HG03571 (cell line): Measurements from ENCODE around the gene NUP210.
A peak's percentile ranks its signal among the peaks of the same experiment; 100 is the strongest.

Source experiments
- ATAC-seq: cut with Tn5 transposase; IDR thresholded peaks from one replicate; pipeline ENCODE4 v1.9.1; 2021; ENCODE audit not compliant: unreplicated experiment

The NUP210 gene

DNA sequence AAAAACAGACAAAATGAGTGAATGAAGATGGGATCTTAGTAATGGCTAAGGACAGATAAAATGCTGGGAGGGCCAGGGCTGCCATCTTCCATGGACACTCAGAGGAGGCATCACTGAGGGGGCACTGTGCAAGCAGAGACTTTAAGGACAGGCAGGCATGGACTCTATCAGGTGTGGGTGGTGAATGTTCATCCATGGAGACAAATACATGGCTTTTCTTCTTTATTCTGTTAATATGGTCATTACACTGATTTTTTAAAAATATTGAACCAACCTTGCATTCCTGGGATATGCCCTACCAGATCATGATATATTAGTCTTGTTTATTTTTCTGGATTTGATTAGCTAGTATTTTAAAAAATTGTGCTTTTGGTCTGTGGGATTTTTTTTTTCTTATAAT is 12.2 kb downstream of the NUP210 start:
- ATAC-seq: no peak

GRCh38 chr3:13407475-13407874 is 12.6 kb downstream of the NUP210 start:
- no peak for ATAC-seq

- no peak for ATAC-seq
These were observed 13.9 kb downstream of the NUP210 start for GRCh38 chr3:13406190-13406589.

GRCh38 chr3:13405614-13406013 is 14.5 kb downstream of the NUP210 start:
- no peak for ATAC-seq

- ATAC-seq: no peak
These were observed 15.3 kb downstream of the NUP210 start for GRCh38 chr3:13404626-13405452.

DNA sequence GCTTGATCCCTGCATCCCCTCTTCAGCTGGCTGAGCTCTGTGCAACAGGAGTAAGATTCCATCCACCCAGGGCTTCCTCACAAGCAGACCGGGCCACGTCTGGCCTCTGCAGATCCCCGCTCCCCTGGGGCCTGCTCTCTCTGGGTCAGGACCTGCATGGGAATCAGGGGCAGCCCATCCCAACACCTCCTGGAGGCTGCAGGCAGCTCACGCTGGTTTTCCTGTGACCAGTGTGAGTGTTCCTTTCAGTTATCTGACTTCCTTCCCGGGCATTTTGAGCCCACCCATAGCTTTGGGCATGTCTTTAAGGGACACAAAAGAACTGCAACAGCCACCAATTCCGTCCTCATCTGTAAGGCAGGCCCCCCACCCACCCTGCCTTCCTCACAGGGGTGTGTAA is 16.3 kb downstream of the NUP210 start:
- no peak for ATAC-seq

DNA sequence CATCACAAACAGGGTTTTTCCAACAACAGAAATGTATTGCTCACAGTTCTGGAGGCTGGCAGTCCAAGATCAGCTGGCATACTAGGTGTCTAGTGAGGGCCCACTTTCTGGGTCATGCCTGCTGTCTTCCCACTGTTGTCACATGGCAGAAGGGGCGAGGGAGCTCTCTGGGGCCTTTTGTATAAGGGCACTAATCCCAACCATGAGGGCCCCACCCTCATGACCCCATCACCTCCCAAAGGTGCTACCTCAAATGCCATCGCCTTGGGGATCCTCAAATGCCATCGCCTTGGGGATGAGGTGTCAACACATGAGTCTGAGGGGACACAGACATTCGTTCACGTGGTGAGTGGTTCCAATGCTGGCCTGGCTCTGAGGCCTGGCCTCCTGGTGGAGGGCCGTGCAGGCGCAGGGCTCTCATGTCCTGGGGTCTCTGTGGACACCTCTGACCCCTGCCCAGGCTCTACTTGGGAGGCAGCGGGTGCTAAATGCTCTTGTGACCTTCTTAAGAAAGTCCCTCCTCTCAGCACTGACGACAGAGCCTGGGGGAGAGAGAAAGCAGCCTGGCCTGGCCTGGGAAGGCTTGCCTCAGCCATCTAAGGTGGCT is 16.8 kb downstream of the NUP210 start:
- no peak for ATAC-seq

GRCh38 chr3:13401149-13401548 is 19.0 kb downstream of the NUP210 start:
- ATAC-seq: no peak

DNA sequence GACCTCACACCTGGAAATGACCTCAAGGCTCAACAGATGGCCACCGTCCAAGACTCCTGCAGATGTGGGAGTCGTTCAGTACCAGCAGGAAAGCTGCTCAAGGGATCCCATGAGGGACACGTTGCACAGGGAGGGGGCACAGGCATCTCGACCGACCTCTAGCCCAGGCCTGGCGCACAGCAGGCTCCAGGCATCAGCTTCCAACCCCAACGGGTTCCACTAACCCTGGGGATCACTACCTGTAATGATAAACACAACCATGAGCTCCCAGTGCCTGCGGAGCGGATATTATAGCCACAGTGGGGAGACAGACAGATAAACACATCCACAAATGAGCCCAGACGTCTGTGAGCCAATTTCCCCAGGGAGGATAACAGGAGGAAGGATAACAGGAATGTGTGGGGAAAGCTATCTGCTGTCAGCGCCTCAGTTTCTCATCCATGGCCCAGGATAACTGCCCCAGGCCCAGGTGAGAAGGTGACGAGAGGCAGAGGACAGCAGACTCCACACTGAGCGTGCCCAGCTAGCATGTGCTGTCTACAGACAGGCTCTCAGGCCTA is 19.9 kb downstream of the NUP210 start:
- no peak for ATAC-seq

DNA sequence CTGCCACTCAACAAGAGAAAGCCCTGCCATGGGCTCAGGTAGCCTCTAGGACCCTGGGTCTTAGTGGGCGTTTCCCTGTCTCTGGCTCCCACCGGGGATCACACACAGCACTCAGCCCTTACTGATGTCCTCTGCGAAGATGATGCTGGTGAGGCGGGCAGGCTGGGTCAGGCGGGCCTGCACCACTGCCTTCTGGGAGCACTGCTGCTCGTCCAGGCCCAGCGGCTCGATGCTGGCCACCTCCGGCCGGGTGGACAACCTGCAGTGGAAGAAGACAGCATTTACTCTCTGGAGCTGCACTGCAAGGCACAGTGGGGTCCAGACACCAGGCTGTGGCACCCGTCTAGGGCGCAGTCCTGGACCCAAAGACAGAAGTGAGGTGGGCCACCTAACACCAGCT is 20.5 kb downstream of the NUP210 start:
- no peak for ATAC-seq

DNA sequence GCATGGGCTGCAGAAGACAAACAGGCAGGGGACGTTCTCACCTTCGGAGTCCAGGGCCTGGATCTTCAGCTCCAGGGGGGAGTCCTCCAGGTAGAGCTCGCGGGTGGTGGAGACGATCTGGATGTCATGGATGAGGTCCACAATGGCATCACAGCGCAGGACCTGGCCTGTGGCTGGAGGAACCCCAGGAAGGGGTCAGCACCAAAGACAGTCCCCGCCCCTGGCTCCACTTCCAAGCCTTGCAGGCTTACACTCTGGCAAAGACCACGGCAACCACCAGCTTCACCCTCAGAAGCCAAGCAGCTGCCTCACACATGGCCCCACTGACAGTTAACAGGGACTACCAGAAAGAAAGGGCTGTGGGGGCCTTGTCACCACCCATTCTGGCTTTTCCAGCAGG is 22.8 kb downstream of the NUP210 start:
- ATAC-seq: no peak

- no peak for ATAC-seq
These were observed 25.8 kb downstream of the NUP210 start for GRCh38 chr3:13394363-13394762.

DNA sequence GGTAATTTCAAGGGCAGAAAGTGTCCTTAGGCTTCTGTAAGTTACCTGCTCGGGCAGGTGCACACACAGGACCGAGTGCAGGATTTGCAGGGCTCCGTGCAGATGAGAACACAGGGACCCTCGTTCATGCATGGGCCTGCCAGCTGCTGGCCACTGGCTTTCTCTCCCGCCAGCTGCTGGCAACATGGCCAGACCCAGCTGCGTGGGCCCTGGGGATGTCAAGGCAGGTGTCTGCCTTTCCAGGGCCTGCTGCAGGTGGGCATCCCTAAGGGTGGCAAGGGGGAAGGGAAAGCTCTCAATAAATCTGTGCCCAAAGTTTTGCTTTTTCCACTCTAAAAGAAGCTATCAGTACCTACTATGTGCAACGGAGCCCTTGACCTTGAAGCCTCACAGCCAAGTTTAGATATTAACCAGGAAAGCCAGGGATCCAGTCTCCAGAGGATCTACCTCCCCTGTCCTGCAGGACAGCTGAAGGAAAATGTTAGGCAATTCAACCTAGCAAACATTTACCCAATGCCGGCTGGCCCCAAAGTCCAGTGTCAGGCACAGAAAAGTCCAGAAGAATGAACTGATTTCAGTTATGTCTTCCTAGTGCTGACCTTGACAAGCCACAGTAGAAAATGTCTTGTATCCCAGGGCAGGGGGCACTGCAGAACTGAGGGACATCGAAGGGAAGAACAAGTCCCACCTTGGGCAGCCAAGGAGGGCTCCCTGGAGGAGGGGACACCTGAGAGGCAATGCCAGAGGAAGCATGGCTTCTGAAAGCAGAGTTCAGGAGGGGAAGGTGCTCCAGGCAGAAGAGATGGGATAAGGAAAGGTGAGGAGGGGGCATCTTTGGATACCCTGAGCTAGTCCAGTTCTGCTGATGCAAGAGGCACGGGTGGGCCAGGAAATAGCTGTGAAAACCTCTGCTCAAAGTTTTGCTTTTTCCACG is 26.4 kb downstream of the NUP210 start:
- no peak for ATAC-seq

GRCh38 chr3:13391308-13391707 is 28.8 kb downstream of the NUP210 start:
- ATAC-seq: no peak

DNA sequence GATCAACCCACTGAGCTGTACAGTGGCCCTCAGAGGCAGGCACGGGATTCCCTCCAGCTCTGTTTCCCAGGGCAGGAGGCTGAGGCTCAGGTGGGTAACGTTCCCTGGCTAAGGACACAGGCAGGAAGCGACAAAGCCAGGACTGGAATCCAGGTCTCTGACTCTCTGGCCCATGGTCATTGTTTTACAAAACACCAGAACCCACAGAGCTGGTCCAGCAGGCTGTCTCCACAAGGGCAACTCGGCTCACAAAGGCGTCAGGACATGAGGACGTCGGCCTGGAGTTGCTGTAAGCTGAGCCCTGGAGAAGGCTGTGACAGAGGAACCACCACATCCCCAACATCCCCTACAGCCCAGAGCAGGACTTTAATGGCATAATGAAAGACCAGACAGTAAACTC is 30.7 kb downstream of the NUP210 start:
- no peak for ATAC-seq

DNA sequence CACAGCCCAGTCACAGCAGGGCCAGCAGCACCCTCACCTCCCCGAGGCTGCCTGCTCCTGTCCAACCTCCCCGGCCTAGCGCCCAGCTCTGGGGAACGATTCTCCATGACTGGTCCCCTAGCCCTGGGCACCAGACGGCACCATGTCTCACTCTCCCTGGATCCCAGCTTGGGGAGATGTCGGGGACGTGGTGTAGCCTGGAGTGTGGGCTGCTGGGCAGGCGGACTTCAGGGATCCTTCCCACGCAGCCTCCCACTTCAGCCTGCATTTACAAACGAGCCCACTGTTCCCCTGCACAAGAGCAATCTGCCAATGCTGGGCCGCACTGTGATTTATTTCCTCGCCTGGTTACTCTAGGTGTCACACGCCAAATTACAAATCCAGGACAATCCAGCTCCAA is 31.3 kb downstream of the NUP210 start:
- no peak for ATAC-seq

GRCh38 chr3:13385373-13385965 is 34.7 kb downstream of the NUP210 start:
- ATAC-seq: no peak

- ATAC-seq: no peak
These were observed 39.2 kb downstream of the NUP210 start for GRCh38 chr3:13380971-13381370.

- ATAC-seq: no peak
These were observed 40.8 kb downstream of the NUP210 start for GRCh38 chr3:13379201-13379830.

GRCh38 chr3:13378155-13378554 is 42.0 kb downstream of the NUP210 start:
- ATAC-seq: peak; percentile 69
